Right cardiac atrium (tissue), 5 donors: Measurements from ENCODE around the gene MFRP. TPM values are rescaled to one million over a fixed set of nuclear protein-coding genes. Genes with fewer than 3 reads are reported as not detected.

Experiments
- ATAC-seq, 2 donors: fragments of 200-7000 bp; cut with Tn5 transposase; one replicate each; pipeline versions ENCODE4 v1.8.0 to v1.9.1; 2020; ENCODE audit warnings: moderate library complexity in 2 of 2, mild to moderate bottlenecking in 1 of 2
- DNase-seq, 3 donors: peaks; one replicate each; pipeline ENCODE4 v3.0.0-alpha.2; 2020
- H3K27ac ChIP-seq: one replicate; pipeline ENCODE4 v1.5.1; 2013; ENCODE audit warnings: mild to moderate bottlenecking, low read length, control low read depth, moderate library complexity
- H3K27me3 ChIP-seq: one replicate; pipeline ENCODE4 v1.6.1; 2013; ENCODE audit not compliant: control insufficient read depth, insufficient read depth
- H3K4me1 ChIP-seq: one replicate; pipeline ENCODE4 v1.6.1; 2013; ENCODE audit warnings: low read length; ENCODE audit not compliant: control insufficient read depth, insufficient read depth
- H3K4me3 ChIP-seq: one replicate; pipeline ENCODE4 v1.5.1; 2013; ENCODE audit warnings: low read length, control low read depth
- H3K9me3 ChIP-seq: one replicate; pipeline ENCODE4 v1.6.1; 2013; ENCODE audit warnings: low read length; ENCODE audit not compliant: control insufficient read depth
- WGBS: extraction: QIAGEN DNeasy Blood & Tissue Kit; methylation state at CpG from one replicate; pipeline ENCODE4 v1.1.7; 2013; 5-methylcytosine and 5-hydroxymethylcytosine counted together
- intact Hi-C, 4 donors: fragments of 100-400 bp; cut with DNase I; formaldehyde crosslinking; loops; one replicate each; pipeline versions ENCODE4 v1.11.0 to v1.14.0; 2022 to 2023
- polyA plus RNA-seq: library from polyadenylated mRNA; stranded (reverse); fragments of 200-250 nt; gene quantifications from one replicate; pipeline ENCODE4 v1.2.3, GENCODE V29; 2013
- total RNA-seq, 4 donors: library from RNA; stranded (reverse); fragmentation: NEBNext Ultra II Directional; extraction: Animal tissue kit (Norgen Biotek cat#: 25700); gene quantifications; one replicate each; pipeline ENCODE4 v1.2.1, GENCODE V29; 2021
- donor health status: healthy with polysubstance abuse.
- donor health status: DM: no; HTN: yes; CAD: no.
- donor health status: DM: no; HTN: no; CAD: no.
- donor health status: DM: no; HTN: yes; CAD: no; lungs with severe emphysema.
- donor health status: DM: yes; HTN: yes; CAD: no.

The MFRP gene
- total and polyA plus RNA-seq, 5 donors = 0.02 to 0.06 TPM; not detected in 3

DNA sequence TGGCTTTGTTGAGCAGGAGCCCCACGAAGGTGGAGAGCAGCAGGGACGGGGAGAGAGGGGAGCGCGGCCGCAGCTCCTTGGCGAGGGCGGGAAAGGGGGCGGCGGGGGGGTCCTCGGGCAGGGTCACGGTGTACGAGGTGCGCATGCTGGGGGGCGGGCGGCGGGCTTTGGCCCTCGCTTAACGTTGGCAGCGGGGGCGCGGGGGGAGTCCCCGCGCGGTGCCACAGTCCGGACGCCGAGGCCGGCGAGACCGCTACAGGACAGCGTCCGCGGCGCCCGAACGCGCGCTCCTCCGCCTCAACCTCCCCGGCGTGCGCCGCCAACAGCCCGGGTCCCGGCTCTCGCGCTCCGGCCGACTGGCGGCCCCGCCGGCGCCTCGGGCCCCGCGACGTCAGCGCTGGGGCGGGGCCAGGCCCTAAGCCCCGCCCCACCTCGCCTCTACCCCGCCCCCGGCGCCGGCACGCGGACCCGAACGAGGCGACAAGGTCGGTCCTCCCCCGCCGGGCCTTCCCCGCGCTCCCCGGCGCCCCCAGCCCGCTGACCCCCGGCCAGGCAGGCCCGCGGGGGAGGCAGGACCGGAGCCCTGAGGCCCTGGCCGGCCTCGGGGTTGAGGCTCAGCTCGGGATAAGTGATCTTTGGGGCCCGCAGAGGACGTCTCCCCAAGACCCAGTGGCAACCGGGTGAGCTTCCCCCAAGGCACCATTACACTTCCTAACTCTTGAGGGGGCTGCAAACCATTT lies 17.5 kb upstream of the MFRP start:
- intact Hi-C loops = no loop called here
- H3K9me3 ChIP-seq = no peaks in the 10 kb centered on the region
- 2% methylated on average over 88 of the region's 88 CpGs for WGBS
- DNase-seq (peak; percentile 69 to 90 (median 87)), ATAC-seq (peak; percentile 56 to 66)
- H3K4me1 ChIP-seq = peaks cover 9% of the 10 kb centered on the region
- peak overlapping the region; percentile 82 for H3K27ac ChIP-seq
- H3K27me3 ChIP-seq = no peaks in the 10 kb centered on the region
- peak overlapping the region; percentile 60 for H3K4me3 ChIP-seq

DNA sequence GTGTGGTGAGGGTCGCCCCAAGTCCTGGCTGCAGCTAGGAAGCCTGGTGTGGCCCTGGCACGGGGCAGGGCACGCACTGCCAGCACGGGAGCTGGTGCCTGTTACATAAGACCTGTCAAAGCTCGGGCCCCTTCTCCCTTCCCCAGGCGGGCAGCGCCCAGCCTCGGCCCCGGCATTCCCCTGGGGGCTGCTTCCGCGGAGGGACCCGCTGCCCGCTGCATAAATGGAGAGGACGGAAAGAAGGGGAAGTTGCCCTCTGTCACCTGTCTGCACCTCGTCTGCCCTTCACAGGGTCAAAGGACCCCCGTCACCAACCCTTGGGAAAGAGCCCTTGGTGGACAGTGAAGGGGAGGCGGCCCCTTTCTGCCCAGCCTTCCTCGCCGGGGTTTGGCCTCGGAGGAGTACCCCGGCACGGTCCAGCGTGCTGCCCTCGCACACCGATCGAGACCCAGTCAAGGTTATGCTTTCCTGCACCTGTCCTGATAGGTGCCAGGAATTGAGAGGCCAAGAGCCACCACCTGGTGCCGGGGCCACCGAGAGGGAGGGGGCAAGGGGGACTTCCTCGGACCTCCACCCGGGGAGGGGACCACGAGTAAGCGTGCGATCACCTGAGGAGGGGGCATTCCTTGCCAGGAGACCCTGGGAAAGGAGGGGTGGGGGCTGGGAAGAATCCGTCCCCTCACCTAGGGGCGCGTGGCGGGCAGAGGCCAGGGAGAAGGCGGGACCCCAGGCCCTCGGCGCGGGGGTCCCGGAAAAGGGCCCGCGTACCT lies 16.8 kb upstream of the MFRP start:
- WGBS = 35% methylated on average over 44 of the region's 44 CpGs
- H3K27me3 ChIP-seq = no peaks in the 10 kb centered on the region
- peak overlapping the region; percentile 60 for H3K4me3 ChIP-seq
- H3K27ac ChIP-seq = peak overlapping the region; percentile 82
- ATAC-seq (peak; percentile 13 to 14), DNase-seq (peak in 2 of 3 donors; percentile 71 to 76)
- H3K4me1 ChIP-seq = peaks cover 9% of the 10 kb centered on the region
- intact Hi-C loops = no loop called here
- H3K9me3 ChIP-seq = no peaks in the 10 kb centered on the region

DNA sequence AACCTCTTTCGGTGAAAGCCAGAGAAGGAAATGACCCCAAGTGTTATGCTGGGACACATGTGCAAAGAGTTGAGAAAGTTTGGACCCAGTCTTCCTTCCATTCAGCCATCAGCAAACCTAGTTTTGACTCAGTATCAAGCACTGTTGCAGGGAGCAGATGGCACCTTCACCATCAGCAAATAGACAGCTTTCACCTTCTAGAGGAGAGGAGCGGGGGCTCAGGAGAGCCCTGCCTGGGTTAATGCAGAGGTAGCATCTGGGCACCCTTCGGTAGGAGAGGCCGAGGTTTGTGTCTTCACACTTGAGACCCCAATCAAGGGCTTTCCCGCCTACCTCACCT lies 16.2 kb upstream of the MFRP start:
- no peaks in the 10 kb centered on the region for H3K9me3 ChIP-seq
- WGBS = 64% methylated on average over 5 of the region's 5 CpGs
- H3K27ac ChIP-seq = peak overlapping the region; percentile 82
- H3K4me3 ChIP-seq = peak overlapping the region; percentile 60
- peaks cover 7% of the 10 kb centered on the region for H3K4me1 ChIP-seq
- DNase-seq (no peak), ATAC-seq (no peak)
- H3K27me3 ChIP-seq = no peaks in the 10 kb centered on the region
- intact Hi-C loops = no loop called here

DNA sequence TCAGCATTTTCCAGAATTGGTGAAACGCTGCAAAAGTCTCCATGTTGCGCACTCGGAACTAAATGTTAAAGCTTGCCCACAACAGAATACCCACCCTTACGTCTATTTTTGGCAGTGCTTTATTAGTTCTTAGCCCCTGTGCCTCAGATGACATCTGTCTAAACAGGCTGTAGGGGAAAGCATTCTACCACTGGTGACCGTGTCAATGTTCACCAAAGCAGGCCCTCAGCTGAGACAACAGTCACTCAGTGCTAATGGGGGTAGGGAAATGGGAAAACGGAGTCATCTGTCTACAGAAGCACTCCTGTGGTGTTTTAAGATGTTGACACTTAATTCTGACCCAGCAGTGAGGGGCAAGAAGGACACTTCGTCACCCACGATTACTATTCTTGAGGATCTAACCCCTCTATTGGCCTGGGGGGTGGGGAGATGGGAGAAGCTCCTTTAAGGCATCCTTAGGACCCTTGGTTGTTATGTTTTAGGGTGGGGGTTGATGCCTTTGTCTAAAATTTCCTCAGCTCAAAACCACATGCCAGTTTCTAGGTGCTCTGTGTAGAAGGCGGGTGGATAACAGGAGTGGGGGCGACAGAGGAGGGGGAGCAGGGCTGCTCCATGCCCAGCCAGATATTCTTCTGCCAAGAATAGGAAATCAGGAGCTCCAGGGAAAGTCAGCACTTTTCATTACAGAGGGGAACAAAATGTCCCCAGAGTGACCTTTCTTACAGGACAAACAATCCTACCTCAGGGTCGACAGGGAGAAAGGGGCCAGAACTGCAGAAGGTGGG lies 15.6 kb upstream of the MFRP start:
- Histone ChIP-seq H3K4me1 (peaks cover 1% of the 10 kb centered on the region), H3K9me3 (no peaks in the 10 kb centered on the region), H3K4me3 (peak overlapping the region; percentile 60), H3K27ac (peak overlapping the region; percentile 82), H3K27me3 (no peaks in the 10 kb centered on the region)
- ATAC-seq (peak in 1 of 2 donors; percentile 12), DNase-seq (no peak)
- intact Hi-C loops = no loop called here
- 52% methylated on average over 11 of the region's 11 CpGs for WGBS

DNA sequence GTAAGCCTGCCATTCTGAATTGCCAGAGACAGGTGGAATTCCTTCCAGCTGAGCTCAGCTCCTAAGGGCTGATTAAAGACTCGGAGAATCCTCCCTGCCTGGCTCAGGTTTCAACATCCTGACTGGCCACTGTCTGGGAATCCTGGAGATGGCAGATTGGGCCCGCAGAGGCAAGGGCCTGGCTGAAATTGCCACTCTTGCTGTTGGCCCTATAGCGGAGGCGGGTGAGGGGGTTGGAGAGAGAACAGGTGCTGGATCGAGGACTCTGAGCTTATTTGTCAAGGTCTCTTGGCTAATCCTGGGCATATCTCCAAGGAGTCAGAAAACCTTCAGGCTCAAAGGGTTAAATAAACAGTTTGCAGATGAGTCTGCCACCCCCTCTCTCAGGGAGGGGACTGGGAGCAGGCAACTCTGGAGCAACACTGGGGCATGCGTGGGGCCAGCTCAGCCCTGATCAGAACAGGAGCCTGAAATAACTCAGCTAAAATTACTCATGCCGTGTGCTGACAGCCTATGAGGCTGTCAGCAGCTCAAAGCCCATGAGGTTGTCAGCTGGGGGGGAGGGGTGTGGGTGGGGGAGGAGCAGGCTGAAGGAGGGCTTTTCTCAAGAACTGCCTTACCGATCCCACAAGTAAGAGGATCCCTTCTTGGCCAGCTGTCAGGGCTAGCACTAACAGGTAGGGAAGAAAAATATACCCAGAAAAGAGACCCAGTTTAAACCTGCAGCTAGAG lies 14.7 kb upstream of the MFRP start:
- ATAC-seq (peak; percentile 73 to 78), DNase-seq (peak in 2 of 3 donors; percentile 78)
- intact Hi-C loops = no loop called here
- WGBS = 36% methylated on average over 8 of the region's 8 CpGs
- H3K27me3 ChIP-seq = no peaks in the 10 kb centered on the region
- H3K9me3 ChIP-seq = no peaks in the 10 kb centered on the region
- no peak overlapping the region for H3K4me3 ChIP-seq
- H3K27ac ChIP-seq = peak overlapping the region; percentile 92
- H3K4me1 ChIP-seq = no peaks in the 10 kb centered on the region

DNA sequence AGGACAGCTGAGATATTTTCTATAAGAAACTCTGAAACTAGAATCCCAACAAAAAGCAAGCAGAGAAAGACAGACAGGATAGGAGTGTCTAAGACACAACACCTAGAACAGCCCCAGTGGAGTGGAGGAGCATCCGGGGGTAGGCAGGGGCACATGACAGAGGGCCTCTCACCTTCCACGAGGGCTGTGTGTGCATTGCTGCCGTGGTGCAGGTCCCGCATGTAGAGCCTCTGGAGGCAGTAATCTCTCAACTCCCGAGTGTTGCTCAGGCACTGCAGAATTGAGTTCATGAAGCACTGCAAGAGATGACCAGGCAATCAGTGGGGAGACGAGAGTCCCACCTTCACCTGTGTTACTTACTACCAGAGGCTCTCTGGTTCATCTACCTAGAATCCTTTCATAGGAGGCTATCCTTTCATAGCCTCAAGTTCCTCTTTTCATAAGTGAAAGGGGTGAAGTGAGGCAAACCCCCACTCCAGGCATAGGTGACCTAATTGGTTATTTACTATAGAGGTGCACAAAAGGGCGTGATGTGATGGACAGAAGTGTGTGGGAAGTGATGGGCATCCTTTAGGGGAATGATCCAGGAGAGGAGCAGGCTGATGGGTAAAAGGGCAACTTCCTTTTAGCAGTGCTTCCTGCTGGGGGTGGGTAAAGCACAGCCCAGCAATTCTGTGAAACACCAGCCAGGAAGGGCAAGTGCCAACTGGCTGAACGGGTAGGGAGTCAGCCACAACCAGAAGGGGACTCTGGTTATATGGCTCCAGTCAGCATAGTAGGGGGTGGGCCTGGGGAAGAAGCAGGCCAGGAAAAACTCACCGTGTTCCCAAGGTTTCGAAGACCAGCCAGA lies 13.1 kb upstream of the MFRP start:
- intact Hi-C loops = loop anchor here in 2 of 4 donors (10.0 kb wide), 1 partner anchor 115 kb away; no protein-coding TSS in a partner anchor
- no peak for DNase-seq
- ATAC-seq = no peak
- H3K9me3 ChIP-seq = no peaks in the 10 kb centered on the region
- 76% methylated on average over 10 of the region's 10 CpGs for WGBS
- peak overlapping the region; percentile 71 for H3K27ac ChIP-seq
- no peak overlapping the region for H3K4me3 ChIP-seq
- no peaks in the 10 kb centered on the region for H3K27me3 ChIP-seq
- no peaks in the 10 kb centered on the region for H3K4me1 ChIP-seq

DNA sequence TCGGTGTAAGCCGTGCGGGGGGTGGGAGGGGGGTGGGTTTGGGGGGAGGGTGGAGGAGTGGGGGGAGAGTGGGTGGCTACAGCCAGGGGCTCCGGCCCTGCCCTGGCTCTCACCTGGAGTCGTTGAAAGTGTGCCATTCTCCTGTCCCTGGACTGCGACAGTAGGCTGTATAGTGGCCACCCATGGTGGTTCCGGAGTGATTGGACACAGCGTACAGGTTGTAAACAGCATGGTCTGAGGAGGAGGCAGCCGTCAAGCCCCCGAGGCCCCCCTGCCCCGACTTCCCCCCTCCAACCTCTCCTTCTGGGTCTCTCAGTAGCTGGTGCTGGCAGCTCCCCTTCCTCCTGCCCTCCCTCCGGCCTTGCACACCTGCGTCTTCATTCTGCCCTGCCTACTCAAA lies 10.6 kb upstream of the MFRP start:
- WGBS = 33% methylated on average over 13 of the region's 13 CpGs
- DNase-seq (peak in 2 of 3 donors; percentile 52 to 58), ATAC-seq (peak; percentile 2 to 4)
- H3K27ac ChIP-seq = peak overlapping the region; percentile 28
- no peaks in the 10 kb centered on the region for H3K9me3 ChIP-seq
- intact Hi-C loops = loop anchor here in 2 of 4 donors (2.0 to 10.0 kb wide), 2 partner anchors 16 to 118 kb away; no protein-coding TSS in a partner anchor
- H3K4me1 ChIP-seq = no peaks in the 10 kb centered on the region
- H3K4me3 ChIP-seq = peak overlapping the region; percentile 48
- no peaks in the 10 kb centered on the region for H3K27me3 ChIP-seq

DNA sequence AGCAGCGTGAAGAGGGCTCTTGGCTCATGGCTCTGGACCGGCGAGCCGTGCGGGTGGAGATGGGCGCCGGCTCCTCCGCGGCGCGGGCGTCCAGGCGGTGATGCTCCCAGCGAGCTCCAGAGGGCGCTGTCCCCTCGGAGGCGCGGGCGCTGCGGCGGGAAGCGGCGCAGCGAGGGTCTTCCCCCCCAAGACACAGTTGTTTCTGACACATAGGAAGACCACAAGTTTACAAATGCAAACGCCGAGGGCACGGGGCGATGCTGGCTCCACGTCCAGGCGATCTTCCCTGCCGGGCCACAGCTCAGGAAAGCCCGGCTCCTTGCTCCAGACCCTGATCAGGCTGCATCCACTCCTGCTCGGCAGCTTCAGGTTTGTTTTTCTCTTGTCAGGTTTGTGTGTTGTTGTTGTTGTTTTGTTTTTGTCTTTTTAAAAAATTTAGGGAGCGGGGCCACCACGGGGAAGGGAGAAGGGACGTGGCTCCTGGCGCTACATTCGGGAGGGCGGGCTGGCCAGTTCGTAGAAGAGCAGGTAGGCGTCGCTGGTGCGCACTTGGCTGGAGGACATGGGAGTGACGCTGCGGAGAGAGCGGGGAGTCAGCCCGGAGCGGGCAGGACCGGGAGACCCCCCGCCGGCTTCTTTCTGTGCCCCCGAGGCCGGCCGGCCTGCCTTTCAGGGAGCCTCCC lies 10.0 kb upstream of the MFRP start:
- DNase-seq (peak; percentile 86 to 93 (median 93)), ATAC-seq (peak; percentile 78 to 83)
- Histone ChIP-seq H3K27me3 (no peaks in the 10 kb centered on the region), H3K9me3 (no peaks in the 10 kb centered on the region), H3K4me3 (peak overlapping the region; percentile 48), H3K4me1 (no peaks in the 10 kb centered on the region), H3K27ac (peak overlapping the region; percentile 28)
- intact Hi-C loops = loop anchor here in 2 of 4 donors (2.0 to 10.0 kb wide), 2 partner anchors 16 to 118 kb away; no protein-coding TSS in a partner anchor
- 1% methylated on average over 54 of the region's 54 CpGs for WGBS

DNA sequence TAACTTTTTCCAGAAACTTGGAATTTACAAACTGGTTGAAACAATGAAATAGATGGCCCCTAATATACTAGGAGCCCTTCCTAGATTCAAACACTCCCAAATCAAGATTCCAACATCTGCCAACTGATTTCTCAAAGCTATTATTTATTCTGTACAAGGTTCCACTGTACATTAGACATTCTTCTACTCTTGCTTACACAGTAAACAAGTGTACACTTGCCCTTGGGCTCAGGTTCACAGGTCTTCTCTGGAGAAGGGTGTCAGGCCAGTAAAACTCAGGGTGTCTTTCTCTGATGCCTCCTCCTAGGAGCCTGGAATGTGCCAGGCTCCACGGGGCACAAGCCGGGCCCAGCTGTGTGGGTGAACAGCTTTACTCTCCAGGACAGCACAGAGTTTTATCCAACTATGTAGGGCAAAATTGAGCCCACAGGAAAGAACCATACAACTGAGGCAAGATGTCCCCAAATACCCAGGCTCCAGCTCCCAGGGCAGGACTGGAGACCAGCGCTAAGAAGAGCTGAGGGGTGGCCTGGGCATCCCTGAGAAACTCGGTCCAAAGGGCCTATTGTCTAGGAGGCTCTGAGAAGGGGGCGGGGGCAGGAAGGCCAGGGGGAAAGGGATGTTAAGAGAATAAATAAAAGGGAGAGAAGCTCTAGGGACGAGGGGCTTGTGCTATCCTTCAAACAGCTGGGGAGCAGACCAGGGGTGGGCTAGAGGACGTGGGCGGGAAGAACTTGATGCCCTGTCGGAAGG lies 8.8 kb upstream of the MFRP start:
- Histone ChIP-seq H3K4me1 (no peaks in the 10 kb centered on the region), H3K27ac (no peak overlapping the region), H3K27me3 (no peaks in the 10 kb centered on the region), H3K9me3 (no peaks in the 10 kb centered on the region), H3K4me3 (no peak overlapping the region)
- no peak for ATAC-seq
- intact Hi-C loops = loop anchor here in 2 of 4 donors (10.0 kb wide), 1 partner anchor 120 kb away; no protein-coding TSS in a partner anchor
- peak in 1 of 3 donors; percentile 23 for DNase-seq
- 65% methylated on average over 9 of the region's 9 CpGs for WGBS
